Embryonic facial prominence (tissue), 1 donor: ENCODE measurements around the gene CDH13.

ENCODE experiments used
- DNase-seq: peaks from one replicate; pipeline ENCODE4 v3.0.0-alpha.2; 2016; ENCODE audit errors: extremely low spot score

The CDH13 gene

DNA sequence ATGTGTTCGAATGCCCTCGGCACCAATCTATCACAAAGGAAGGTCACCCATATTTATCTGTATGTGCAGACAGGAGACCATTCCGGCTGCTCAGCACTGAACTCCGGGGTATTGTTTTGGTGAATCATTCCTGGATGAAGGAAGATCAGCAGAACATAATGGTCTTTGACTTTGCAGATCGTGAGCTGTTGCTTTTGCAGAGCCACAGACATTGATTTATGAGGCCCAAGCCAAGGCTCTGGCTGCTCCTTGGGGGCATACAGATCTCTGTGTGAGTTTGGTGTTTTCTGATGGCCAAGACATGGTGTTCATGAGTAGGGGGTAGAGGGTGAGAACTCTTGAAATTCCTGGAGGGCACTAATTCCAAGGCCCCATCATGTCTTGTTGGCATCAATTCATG, 722.2 kb downstream of the CDH13 start:
- no peak for DNase-seq

- DNase-seq: no peak
Observed at GRCh38 chr16:83350481-83350880, 723.7 kb downstream of the CDH13 start.

GRCh38 chr16:83351846-83352245, 725.1 kb downstream of the CDH13 start:
- no peak for DNase-seq

- DNase-seq: no peak
Observed at GRCh38 chr16:83353241-83353640, 726.5 kb downstream of the CDH13 start.

GRCh38 chr16:83354015-83354414, 727.2 kb downstream of the CDH13 start:
- no peak for DNase-seq

- no peak for DNase-seq
Observed at GRCh38 chr16:83355570-83356218, 728.9 kb downstream of the CDH13 start.

- DNase-seq: peak; percentile 7
Observed at GRCh38 chr16:83356266-83356665, 729.5 kb downstream of the CDH13 start.

GRCh38 chr16:83356986-83357385, 730.2 kb downstream of the CDH13 start:
- no peak for DNase-seq

DNA sequence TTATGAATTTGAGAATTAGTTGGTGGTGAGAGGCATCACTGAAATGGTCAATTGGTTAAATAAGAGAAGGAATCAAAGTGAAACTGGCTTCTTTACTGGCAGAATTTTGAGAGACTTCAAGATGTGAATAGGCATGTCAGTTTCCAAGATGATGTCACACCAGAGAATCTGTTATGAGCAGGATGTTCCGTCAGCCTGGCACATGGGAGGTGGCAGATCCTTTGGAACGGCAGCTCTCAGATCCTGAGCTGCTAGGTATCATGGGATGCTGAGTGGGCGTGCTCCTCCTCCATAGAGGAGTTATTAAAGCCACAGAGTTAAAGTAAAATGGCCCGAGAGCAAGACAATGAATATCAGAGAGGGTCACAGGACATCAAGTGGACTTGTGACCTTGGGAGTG, 736.8 kb downstream of the CDH13 start:
- DNase-seq: no peak

DNA sequence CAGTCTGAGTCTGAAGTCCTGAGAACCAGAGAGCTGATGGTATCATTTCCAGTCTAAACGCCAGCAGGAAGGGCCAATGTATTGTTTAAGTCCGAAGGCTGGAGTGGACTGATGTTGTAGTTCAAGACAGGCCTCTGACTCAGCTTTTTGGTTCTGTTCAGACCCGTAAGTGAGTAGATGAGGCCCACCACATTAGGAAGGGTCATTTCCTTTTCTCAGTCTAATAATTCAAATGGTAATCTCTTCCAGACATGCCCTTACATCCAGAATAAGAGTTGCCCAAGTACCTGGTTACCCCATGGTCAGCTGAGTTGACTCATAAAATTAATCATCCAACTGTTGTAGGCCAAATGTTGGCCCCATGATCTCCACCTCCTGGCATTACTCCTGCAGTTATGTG, 738.4 kb downstream of the CDH13 start:
- no peak for DNase-seq

- DNase-seq: no peak
Observed at GRCh38 chr16:83366228-83366627, 739.5 kb downstream of the CDH13 start.

DNA sequence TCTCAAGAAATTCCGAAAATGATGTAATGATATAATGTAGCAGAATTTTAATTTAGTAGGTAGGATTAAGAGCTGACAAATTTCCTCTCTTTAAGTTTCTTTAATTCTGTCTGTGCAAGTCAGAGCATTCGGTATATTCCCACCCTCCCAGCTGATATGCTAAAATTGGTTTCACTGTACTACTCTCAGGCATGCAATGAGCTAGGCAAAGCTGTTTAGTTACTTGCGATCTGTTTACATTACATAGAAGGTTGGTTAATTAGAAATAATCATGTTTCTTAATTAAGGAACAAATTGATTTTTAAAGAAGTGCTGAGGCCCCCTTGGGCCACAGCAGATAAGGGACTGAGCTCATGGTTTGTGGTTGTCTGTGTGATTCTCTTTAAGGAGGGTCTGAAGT, 748.2 kb downstream of the CDH13 start:
- DNase-seq: no peak

DNA sequence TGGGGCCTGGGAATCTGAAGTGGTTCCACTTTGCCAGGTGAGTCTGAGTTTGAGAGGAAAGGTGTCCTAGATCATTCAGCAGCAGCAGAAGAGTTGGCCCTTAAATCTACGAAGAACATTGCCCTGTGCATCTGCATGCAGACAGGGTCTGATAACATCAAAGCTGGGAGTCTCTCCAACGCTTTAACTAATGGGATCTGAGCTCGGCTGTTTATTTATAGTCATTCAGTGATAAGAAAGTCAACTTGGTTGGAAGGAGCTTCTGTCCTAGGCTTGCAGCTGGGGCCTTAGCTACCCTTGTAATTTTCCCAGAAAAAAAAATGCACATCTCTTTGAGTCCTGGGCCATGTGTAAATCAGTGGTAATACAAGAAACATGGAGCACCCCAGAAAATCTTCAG, 763.0 kb downstream of the CDH13 start:
- no peak for DNase-seq

DNA sequence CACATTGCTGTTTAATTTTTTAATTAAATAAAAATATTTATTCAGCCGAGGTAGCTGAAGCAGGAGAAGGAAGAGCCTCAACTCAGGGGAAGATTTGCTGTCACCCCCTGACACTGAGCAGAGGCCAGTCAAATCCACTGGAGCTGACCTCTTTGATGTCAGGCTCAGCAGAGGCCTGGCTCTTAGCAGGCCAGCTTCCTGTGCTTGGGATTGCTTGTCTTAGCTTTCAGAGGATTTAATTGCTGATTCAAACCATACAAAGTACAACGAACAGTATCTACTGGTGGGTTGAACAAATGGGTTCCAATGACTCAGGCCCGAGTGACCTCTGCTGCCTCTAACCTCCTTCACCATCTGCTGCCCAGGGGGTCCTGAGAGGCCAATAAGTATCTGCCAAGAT, 764.0 kb downstream of the CDH13 start:
- DNase-seq: no peak

DNA sequence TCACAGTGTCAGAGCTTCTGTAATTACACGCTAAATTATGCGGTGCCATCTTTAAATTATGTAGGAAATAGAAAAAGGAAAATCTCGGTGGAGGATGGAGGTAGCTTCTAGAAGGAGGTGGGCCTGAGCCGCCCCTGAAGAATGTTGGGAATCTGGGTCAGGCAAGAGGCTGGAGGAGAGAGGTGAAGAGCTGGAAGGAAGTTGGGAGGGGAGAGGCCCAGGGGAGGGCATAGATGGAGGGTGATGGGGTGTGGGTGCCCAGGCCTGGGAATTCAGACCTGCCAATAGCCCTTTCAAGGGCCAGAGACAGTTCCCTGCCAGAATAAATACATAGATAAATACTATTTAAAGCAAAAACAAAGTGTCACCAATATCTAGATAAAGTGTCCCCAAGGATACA, 766.0 kb downstream of the CDH13 start:
- no peak for DNase-seq

- no peak for DNase-seq
Observed at GRCh38 chr16:83393196-83393981, 766.6 kb downstream of the CDH13 start.

GRCh38 chr16:83397601-83398291, 771.0 kb downstream of the CDH13 start:
- DNase-seq: no peak

GRCh38 chr16:83400234-83400633, 773.5 kb downstream of the CDH13 start:
- no peak for DNase-seq

DNA sequence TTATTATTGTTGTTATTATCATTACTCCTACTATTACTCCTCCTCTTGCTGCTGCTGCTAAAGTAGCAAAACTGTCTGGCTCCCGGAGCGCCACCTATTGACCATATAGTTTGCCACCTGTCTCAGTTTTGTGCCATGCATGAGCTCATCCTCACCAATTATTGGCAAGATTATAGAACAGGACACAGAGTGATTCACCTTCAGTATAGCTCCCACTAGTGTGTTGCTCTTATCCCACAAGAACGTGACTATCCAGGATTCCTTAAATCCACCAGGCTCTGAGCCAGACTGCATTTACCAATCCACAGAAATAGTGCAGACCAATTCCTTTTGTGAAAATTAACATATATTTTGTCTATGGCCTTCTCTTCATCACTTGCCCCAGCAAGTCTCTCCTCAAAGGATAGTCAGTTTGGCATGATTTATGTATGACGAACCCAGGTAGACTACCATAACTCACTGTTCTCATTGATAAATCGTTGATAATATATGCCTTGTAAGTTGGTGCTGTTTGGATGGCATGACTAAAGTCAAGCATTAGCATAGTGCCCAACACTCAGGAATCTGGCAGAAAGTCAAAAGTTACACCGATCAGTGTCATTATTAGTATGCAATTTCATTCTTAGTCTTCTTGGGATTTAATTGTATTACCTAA, 775.5 kb downstream of the CDH13 start:
- no peak for DNase-seq

- DNase-seq: no peak
Observed at GRCh38 chr16:83402967-83403366, 776.2 kb downstream of the CDH13 start.

DNA sequence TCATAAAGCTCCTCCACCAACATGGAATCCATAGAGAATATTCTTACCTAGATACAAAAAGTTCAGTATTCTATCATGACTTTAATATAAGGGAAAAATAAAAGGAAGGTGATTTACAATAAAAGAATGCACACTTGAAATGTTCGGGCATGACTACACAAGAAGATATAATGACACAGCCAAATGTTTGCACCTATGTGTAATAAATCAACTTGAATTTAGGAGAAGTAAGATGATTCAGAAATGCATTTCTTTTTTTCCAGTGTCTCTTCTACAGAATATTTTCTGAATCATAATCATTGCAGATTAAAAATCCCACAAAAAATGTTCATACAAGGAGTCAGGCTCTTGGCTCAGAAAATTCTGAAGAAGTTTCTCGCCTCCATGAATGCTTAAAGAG, 777.0 kb downstream of the CDH13 start:
- no peak for DNase-seq

DNA sequence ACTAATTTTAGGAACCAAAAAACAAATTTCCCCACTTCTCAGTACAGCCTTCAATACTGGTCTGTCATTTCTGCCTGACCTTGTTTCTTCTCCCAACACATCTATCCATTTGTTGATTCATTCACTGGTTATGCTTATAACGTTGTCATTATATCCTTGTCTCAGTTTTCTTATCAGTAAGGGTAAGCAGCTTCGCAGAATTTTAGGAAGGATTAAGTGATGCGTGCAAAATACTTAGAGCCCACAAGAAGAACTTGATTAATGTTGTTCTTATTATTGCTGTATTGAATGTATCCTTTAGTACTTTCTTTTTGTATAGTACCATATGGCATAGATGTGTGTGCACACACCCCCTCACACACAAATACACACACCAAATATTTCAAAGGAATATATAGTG, 777.5 kb downstream of the CDH13 start:
- DNase-seq: no peak
